NCI-H2107 treated with DMSO at 0.1 percent for 48 hours (cell line): ENCODE results near the gene FBLN2.

ENCODE experiments used
- DNase-seq: peaks from one replicate; lab custom pipeline; 2025; ENCODE audit not compliant: unreplicated experiment; lab: John Stamatoyannopoulos, UW

The FBLN2 gene

DNA sequence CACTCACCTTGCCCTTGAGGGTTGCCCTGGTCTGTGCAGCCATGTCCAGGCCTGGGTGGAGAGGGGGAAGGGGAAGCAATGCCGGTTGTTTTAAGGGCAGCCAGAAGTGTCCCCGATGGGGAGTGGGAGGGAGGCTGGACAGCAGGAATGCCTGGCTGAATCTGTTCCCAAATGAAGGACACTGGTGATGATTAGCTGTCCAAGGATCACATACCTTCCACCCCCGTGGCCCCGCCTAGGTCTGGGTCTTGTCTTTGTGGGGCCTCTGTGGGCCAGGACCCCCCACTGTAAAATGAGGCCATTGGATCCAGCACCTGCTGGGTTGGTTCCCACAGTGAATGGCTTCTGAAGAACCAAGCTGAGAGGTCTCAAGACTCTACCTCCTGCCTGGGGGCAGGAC, 71.4 kb downstream of the FBLN2 start:
- no peak for DNase-seq

DNA sequence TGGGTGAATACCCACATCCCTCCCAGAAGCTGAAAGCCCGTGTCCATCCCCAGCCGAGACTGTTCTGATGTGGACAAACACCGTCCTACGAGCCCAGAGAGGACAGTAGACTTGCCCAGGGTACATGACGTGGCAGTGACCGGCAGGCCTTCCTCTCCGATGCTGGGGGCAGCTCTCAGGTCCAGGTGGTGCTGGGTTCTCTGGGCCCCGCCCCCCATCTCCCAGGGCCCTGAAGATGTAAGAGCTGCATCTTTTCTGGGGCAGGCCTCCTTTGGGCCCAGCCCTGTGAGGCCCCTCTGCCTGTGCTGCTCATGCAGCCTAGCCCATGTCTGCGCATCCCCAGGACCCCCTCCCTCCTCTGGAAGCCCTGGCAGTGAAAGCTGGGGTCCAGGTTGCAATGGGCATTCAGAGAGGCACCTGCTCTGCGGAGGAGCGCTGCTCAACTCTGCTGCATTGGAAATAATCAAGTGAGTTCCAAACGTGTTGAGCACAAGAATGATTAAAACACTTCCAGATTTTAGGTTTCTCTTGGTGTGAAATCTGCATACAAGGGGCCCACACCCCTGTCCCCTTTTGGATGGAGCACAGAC, 71.9 kb downstream of the FBLN2 start:
- no peak for DNase-seq

DNA sequence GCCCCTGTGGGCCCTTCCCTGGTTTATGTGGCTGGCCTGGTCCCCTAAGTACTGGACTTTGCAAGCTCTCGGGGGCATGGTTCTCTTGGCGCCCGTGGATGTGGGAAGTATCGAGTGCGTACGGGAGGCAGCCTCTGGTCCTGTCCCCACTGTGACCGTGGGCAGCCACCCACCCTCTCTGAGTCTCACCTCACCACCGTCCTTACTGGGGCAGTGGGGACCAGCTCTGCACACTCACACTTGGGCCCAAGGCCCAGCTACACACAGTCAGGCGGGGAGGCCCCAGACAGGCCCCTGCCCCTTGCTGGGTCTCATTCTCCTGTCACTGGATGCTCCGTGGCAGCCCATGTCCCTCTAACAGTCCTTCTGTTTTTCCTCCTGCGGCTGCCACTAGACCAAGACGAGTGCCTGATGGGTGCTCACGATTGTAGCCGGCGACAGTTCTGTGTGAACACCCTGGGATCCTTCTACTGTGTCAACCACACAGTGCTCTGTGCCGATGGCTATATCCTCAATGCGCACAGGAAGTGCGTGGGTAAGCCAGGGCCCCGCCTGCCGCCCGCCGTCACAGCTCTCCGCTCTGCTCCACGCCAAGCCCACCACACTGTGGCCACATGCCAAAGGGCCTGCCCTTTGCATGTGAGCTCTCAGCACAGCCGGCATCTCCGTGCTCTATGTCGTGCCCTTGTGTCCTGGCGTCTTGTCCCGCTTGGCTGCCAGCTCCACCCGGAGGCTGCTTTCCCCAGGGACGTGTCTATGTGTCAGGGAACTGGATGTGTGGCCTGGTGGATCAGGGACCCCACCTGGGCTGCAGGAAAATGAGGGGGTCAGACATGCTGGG, 72.7 kb downstream of the FBLN2 start:
- DNase-seq = no peak

DNA sequence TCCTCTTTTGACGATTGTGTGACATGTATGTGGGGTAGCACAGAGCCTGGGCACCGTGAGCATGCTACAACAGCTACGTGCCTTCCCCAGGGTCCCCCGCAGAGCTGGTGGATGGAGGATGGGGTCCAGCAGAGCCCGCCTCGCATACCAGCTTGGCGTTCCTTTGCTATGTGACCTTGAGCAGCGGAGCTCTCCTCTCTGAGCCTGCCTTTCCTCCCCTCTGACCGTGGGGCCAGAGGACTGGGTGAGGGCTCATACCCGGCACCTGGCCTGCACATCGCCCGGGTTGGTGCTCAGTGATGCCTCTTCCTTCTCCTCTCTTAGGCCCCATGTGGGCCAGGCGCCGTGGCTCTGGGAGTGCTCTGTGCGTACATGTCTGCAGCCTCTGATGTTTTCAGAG, 73.4 kb downstream of the FBLN2 start:
- DNase-seq = no peak

DNA sequence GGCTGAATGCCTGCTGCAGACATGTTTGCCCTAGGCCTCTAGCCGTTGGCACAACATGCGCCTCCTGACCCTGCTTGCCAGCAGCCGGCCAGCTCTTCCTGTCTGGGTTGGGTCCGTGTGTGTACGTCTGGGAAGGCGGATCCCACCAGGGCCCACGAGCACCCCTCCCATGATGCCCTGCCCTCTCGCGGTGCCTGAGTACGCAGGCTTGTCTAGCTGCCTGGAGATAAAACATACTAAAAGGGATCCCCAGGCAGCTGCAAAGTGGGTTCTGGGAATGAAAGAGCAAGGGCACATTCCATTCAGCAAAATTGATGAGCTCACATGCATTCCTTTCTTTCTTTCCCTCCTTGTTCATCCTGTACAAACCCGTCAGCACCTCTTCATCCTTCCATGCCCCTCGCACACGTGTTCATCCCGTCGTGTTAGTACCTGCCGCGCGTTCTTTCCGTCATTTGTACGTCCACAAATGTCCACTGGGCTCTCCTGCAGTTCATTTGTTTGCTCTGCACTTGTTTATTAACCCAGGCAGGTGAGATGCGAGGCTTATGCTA, 74.3 kb downstream of the FBLN2 start:
- no peak for DNase-seq

DNA sequence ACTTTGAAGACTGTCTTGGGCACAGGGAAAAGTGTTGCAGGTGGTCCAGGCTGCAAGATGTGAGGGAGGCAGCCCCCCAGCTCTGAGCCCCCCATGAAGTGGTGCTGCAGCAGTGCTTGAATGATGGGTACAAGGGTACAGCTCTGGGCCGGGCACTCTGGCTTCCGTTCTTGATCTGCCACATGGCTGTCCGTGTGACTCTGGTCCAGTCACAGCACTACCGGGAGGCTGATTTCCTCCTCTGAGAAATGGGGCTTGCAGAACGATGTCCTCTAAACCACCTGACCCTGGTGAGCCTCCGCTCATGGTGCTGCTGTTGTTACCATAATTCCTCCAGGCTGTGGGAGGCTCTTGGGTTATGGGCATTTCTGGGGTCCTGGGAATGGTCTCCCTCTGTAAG, 75.1 kb downstream of the FBLN2 start:
- DNase-seq = no peak

DNA sequence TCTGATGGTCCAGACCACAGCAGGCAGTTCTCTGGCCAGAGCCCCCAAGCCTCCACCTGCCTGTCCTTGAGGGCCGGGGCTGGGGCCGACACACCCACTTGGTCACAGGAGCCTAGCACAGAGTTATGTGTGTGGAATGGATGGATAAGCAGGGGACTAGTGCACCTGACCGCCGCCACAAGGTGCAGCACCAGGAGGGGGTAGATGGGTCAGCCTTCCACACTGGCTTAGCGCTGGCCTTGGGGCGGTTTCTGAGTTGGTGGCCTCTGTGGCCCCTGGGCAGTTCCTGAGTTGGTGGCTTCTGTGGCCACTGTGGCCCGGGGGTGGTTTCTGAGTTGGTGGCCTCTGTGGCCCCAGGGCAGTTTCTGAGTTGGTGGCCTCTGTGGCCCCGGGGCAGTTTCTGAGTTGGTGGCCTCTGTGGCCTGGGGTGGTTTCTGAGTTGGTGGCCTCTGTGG, 75.8 kb downstream of the FBLN2 start:
- DNase-seq = no peak

DNA sequence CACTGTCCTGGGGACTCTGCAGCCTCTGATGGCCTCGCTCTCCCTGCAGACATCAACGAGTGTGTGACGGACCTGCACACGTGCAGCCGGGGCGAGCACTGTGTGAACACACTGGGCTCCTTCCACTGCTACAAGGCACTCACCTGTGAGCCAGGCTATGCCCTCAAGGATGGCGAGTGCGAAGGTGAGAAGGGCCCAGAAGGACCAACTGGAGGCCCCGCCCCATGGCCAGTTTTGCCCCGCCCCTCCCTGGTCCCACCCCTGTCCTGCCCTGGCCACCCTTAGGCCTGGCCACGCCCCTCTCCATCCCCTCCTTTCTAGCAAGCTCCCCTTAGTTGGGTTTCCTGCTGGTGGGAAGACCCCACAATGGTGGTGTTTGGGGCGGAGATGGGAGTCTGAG, 77.5 kb downstream of the FBLN2 start:
- DNase-seq = no peak

DNA sequence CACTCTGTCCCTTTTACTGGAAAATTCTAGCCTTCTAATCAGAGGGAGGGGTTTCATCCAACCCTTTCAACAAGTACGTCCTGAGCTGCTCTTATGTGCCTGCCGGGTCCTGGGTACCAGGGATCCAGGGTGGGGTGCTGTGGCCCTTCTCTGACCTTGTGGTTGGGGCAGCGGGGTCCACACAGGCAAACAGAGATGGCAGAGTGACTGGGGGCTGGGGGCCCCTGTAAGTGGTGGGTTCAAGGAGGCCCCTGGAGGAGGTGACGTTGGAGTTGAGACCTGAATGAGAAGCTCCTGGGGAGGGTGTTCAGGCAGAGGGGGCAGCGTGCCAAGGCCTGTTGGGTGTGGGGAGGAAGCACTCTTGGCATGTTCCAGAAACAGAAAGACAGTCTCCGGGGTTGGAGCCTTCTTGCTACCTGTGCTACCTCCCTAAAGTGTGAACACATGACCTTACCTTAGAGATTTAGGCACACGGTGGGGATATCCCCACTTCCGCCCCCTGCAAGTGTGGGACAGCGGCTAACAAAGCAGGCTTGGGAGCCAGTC, 78.1 kb downstream of the FBLN2 start:
- DNase-seq = no peak

DNA sequence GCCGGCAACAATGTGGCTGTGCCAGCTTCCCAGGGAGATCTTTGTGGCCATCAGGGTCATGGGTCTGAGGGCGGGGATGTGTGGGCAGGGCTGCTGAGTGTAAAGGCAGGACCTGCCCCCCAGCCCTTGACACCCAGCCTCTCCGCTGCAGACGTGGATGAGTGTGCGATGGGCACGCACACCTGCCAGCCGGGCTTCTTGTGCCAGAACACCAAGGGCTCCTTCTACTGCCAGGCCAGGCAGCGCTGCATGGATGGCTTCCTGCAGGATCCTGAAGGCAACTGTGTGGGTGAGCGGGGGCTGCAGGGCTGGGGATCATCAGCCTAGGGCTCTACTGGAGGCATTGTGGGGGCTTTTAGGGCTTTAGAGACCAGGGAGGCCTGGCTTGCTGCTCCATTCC, 78.8 kb downstream of the FBLN2 start:
- no peak for DNase-seq

DNA sequence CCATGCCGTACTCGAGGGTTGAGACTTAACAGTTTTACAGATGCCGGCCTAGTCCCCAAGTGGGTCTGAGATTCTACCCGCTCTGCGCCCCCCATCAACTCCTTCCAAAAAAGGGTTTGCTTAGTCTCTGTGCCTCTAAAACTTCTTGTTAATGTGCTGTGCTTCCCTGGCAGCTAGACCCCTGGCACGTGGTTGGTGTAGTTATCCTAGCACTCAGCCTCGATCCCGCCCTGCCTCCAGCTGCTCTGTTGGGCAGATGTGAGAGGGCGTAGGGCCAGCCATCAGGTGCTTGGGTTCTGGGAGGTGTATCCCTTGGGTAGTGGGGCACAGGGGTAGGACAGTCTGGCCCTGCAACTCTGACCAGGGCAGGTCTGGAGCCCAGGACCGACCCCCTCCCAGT, 79.5 kb downstream of the FBLN2 start:
- DNase-seq = no peak

DNA sequence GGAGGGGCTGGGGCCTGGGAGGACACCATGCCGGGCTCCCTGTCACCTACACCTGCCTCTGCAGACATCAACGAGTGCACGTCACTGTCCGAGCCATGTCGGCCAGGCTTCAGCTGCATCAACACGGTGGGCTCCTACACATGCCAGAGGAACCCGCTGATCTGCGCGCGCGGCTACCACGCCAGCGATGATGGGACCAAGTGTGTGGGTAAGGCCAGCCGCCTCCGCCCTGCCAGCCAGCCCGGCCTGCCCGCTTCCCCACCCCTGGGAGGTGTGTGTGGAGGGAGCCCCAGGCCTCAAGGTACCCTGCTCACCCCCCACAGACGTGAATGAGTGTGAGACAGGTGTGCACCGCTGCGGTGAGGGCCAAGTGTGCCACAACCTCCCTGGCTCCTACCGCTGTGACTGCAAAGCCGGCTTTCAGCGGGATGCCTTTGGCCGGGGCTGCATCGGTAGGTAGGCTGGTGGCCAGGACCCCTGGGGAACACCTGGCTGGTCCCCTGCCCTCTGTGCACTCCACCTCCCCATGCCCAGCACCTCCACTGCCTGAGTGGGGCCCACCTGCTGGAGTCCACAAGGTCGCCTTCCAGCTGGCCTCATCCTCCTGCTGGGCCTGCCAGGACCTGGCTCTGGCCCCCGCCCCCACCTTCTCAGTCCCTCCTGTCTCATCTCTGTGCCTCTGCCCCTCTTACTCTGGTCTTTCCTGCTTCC, 80.1 kb downstream of the FBLN2 start:
- DNase-seq = no peak

DNA sequence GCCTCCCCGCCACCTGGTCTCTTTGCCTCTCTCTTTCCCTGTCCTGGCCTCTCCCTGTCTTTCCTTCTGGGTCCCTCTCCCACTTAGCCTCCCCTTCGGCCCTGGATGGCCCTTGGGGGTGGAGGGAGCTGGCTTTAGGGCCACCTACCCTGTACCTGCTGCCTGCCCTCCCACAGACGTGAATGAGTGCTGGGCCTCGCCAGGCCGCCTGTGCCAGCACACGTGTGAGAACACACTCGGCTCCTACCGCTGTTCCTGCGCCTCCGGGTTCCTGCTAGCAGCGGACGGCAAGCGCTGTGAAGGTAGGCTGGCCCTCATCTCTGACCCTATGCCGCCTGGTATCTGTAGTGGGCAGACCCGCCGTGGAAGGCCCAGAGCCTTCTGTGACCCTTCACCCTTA, 80.7 kb downstream of the FBLN2 start:
- DNase-seq = no peak

DNA sequence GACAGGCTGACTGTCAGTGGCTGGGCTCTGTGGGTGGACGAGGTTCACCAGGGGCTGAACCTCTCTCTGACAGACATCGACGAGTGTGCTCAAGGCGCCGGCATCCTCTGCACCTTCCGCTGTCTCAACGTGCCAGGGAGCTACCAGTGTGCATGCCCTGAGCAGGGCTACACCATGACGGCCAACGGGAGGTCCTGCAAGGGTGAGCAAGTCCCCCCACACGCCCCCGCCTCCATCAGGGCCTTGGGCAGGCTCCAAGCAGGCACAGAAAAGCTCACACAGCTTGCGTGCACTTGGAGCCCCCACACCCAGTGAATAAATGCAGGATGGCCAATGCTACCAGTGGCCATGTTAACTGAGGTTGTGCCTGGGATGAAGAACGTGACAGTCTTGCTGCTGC, 82.3 kb downstream of the FBLN2 start:
- DNase-seq = no peak

DNA sequence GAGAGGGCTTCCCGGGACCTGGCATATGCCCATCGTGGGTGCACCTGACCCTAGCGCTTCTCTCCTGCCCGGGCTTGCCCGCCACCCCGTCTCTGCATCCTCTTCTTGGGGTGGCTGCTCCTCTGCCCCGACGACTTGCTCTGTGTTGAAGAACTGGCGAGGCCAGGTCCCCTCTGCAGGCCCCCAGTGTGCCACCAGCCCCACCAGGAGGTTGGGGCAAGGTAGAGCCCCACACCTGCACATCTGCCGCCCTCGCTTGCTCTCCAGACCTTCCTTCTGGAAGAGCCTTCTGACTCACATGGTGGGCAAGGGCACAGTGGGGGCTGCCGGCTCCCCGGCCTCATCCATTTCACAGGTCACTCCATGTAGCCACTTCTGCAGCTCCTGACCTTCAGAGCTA, 84.3 kb downstream of the FBLN2 start:
- DNase-seq = no peak

DNA sequence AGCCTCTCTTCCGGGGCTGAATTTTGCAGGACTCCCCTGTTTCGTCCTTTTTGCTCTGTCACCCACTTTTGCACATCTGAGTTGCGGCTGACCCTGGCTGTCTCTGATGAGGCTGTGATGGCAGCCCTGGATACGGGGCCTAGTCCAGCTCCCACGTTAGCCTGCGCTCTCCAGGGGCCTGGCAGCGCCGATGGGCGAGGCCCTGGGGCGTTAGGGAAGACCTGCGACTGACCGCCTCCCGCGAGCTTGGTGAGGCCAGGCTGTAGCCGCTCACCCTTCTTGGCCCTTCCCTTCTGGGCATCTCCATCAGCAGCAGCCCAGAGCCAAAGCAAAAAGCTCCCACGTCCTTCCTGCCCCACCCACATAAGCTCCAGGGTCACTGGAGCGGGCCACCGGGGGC, 85.2 kb downstream of the FBLN2 start:
- no peak for DNase-seq

DNA sequence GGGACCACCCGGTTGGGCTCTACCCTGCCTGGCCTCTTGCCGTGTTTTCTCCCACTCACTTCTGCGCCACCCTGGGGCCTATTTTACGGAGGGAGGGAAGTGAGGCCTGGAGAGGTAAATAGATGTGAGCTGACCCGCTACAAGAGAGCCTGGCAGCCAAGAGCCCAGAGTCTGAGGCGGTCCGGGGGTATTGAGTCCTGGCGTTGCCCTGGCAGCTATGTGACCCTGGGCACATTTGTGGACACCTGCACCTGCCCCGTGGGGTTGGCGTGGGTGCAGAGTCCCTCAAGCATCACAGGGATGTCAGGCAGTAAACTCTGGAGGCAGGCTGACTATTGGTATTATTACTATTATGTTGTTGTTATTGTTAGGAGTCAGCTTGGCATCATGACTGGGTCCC, 85.7 kb downstream of the FBLN2 start:
- DNase-seq = no peak

DNA sequence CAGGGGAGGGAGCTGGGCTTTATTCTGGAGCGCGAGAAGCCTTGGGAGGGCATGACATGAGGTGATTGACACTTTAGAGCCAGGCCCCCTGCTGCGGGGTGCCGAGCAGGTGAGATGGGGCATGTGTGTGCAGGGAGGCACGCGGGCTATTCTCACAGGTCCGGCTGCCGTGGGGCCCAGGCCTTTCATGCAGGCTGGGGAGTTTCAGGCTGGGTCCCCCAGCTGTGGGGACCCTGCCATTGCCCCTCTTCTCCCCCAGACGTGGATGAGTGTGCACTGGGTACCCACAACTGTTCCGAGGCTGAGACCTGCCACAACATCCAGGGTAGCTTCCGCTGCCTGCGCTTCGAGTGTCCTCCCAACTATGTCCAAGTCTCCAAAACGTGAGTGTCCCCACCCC, 87.3 kb downstream of the FBLN2 start:
- DNase-seq = no peak

DNA sequence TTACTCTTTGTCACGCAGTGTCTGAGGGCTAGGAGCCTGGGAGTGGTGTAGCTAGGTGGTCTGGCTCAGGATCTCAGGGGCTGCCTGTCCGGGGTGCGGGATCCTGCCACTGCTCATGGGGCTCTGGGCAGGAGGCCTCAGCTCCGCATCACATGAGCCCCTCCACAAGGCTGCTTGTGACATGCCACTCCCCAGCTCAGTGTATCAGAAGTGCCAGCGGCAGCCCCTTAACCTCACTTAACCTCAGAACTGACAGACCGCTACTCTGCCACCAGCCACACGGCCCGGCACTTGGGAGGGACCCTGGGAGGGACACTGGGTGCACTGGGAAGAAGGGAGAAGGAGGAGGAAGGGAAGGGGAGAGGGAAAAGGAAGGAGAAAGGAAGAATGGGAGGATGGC, 87.9 kb downstream of the FBLN2 start:
- DNase-seq = no peak

DNA sequence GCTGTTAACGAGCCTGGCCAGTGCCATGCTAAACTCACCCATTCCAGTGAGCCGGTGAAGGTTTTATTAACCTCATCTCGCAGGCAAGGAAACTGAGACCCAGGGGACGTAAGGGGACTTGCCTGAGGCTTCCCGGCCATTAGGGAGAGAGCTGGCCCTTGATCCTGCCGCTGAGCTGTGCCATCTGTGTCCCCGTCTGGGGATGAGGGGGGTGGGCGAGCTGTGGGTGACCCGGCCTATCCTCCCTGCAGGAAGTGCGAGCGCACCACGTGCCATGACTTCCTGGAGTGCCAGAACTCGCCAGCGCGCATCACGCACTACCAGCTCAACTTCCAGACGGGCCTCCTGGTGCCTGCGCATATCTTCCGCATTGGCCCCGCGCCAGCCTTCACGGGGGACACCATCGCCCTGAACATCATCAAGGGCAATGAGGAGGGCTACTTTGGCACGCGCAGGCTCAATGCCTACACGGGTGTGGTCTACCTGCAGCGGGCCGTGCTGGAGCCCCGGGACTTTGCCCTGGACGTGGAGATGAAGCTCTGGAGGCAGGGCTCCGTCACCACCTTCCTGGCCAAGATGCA, 88.5 kb downstream of the FBLN2 start:
- DNase-seq = no peak

DNA sequence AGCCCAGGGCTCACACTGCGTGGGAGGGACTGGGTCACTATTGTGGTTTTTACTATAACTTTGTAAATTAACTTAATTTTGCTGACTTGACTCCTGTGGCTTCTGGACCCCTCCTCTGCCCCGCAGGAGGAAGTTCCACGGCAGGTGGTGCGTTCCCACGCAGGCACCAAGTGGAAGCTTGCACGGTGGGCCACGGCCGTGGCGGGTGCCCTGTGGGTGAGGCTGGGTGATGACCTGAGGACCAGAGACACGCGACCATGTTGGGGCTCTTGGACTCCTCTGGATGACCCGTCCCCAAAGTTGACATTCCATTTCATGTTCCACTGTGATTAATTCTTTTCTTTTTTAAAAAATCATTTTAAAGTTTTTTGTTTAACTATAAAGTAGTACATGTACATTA, 89.0 kb downstream of the FBLN2 start:
- no peak for DNase-seq
